Nephron progenitor cell (in vitro differentiated cells): ENCODE measurements around the gene TMEM238.
"Not testable (repeated sequence)": the region's sequence is repeated elsewhere in the genome, so short reads cannot be mapped to it uniquely, and the experiment has no call there.

Source experiments
- DNase-seq: peaks from one replicate; pipeline ENCODE4 v3.0.0; 2021
- H3K27ac Mint-ChIP-seq: 2 replicates; pipeline ENCODE4 v1.8.0; 2021; ENCODE audit warnings: mild to moderate bottlenecking, moderate library complexity, mixed read lengths
- H3K27me3 Mint-ChIP-seq: 2 replicates; pipeline ENCODE4 v1.8.0; 2021; ENCODE audit warnings: mild to moderate bottlenecking, low read depth, mixed read lengths; ENCODE audit not compliant: poor library complexity
- H3K36me3 Mint-ChIP-seq: 2 replicates; pipeline ENCODE4 v1.8.0; 2021; ENCODE audit warnings: low read depth, mixed read lengths
- H3K4me1 Mint-ChIP-seq: 2 replicates; pipeline ENCODE4 v1.8.0; 2021; ENCODE audit warnings: mixed read lengths
- H3K4me3 Mint-ChIP-seq: 2 replicates; pipeline ENCODE4 v1.8.0; 2021; ENCODE audit warnings: mild to moderate bottlenecking, moderate library complexity, mixed read lengths
- H3K9me3 Mint-ChIP-seq: 2 replicates; pipeline ENCODE4 v1.8.0; 2021; ENCODE audit warnings: mild to moderate bottlenecking, moderate library complexity, mixed read lengths
- CTCF ChIP-seq: fragments of 200-600 bp; sonication (generic); IDR thresholded peaks from 2 replicates; pipeline ENCODE4 v1.5.0; 2021; ENCODE audit warnings: antibody characterized with exemption

The TMEM238 gene

GRCh38 chr19:55333870-55334269 is 50.2 kb downstream of the TMEM238 start:
- Mint-ChIP-seq H3K27ac (peak overlapping the region; percentile 81), H3K27me3 (peaks cover 25% of the 10 kb centered on the region), H3K36me3 (no peaks in the 10 kb centered on the region), H3K9me3 (no peaks in the 10 kb centered on the region), H3K4me3 (no peak overlapping the region), H3K4me1 (peaks cover 7% of the 10 kb centered on the region)
- DNase-seq = no peak
- TF ChIP-seq CTCF = no peak

- not testable (repeated sequence) for H3K27ac Mint-ChIP-seq, H3K4me1 Mint-ChIP-seq, H3K36me3 Mint-ChIP-seq, H3K4me3 Mint-ChIP-seq, DNase-seq, H3K9me3 Mint-ChIP-seq
- H3K27me3 Mint-ChIP-seq = peaks cover 17% of the 10 kb centered on the region
Measured at GRCh38 chr19:55329791-55330190, 54.3 kb downstream of the TMEM238 start.
